SK-N-SH (cell line): ENCODE results near the gene SHISA2. TPM values are rescaled to one million over a fixed set of nuclear protein-coding genes. Genes with fewer than 3 reads are reported as not detected.

ENCODE experiments used
- CTCF ChIA-PET: fragments of 300-600, 350-600 bp; formaldehyde crosslinking; extraction: SDS; loops from one replicate; lab custom pipeline; 2021; lab: Yijun Ruan, JAX
- POLR2A ChIA-PET: fragments of 350-600 bp; sonication (Branson Sonifier 250); formaldehyde crosslinking; extraction: SDS; loops from one replicate; lab custom pipeline; 2020; ENCODE audit warnings: antibody characterized with exemption, inconsistent platforms; lab: Yijun Ruan, JAX
- DNase-seq: peaks from one replicate; pipeline ENCODE4 v3.0.0; 2012
- H2AFZ ChIP-seq: fragments of 200-600 bp; sonication (generic); 2 replicates; pipeline ENCODE4 v1.8.1; 2016; ENCODE audit warnings: antibody characterized with exemption, mild to moderate bottlenecking, low read depth
- H3F3A ChIP-seq: fragments of 200-600 bp; sonication (generic); replicated peaks from 2 replicates; pipeline ENCODE3; 2016; ENCODE audit warnings: antibody characterized with exemption, mild to moderate bottlenecking; ENCODE audit not compliant: insufficient read depth
- H3K27ac ChIP-seq, 2 experiments: fragments of 200-500 bp in 1 of 2; fragments of 200-600 bp in 1 of 2; sonication (Bioruptor generic) in 1 of 2; sonication (generic), shearing (Covaris generic) in 1 of 2; 2 replicates each; pipeline versions ENCODE4 v1.5.1 to v1.6.1; 2014 to 2016; ENCODE audit warnings: low read depth in 2 of 2, inconsistent platforms in 1 of 2, low read length in 1 of 2, mild to moderate bottlenecking in 1 of 2, mixed read lengths in 1 of 2
- H3K27me3 ChIP-seq: fragments of 200-600 bp; sonication (generic), shearing (Covaris generic); 2 replicates; pipeline ENCODE4 v1.6.1; 2016; ENCODE audit warnings: mixed run types; ENCODE audit not compliant: insufficient read depth
- H3K36me3 ChIP-seq, 2 experiments: fragments of 200-500 bp in 1 of 2; fragments of 200-600 bp in 1 of 2; sonication (Bioruptor generic) in 1 of 2; sonication (generic) in 1 of 2; replicated peaks in 1 of 2; 2 replicates each; pipeline versions ENCODE3 to v1.5.1; 2014 to 2016; ENCODE audit warnings: low read length in 1 of 2, mild to moderate bottlenecking in 1 of 2; ENCODE audit not compliant: insufficient read depth in 2 of 2, control insufficient read depth in 1 of 2
- H3K4me1 ChIP-seq, 2 experiments: fragments of 200-500 bp in 1 of 2; fragments of 200-600 bp in 1 of 2; sonication (Bioruptor generic) in 1 of 2; sonication (generic), shearing (Covaris generic) in 1 of 2; 2 replicates each; pipeline versions ENCODE4 v1.5.1 to v1.6.1; 2014 to 2016; ENCODE audit warnings: low read depth in 1 of 2, low read length in 1 of 2, mixed run types in 1 of 2; ENCODE audit not compliant: insufficient read depth in 2 of 2, control insufficient read depth in 1 of 2
- H3K4me2 ChIP-seq: fragments of 200-600 bp; sonication (generic), shearing (Covaris generic); 2 replicates; pipeline ENCODE4 v1.6.1; 2017; ENCODE audit warnings: mixed run types
- H3K4me3 ChIP-seq, 2 experiments: fragments of 200-500 bp in 1 of 2; fragments of 200-600 bp in 1 of 2; sonication (Bioruptor generic) in 1 of 2; sonication (generic), shearing (Covaris generic) in 1 of 2; 2 replicates each; pipeline versions ENCODE4 v1.5.1 to v1.8.1; 2014 to 2016; ENCODE audit warnings: low read depth in 2 of 2, inconsistent platforms in 1 of 2, low read length in 1 of 2, mild to moderate bottlenecking in 1 of 2, mixed read lengths in 1 of 2, moderate library complexity in 1 of 2
- H3K79me2 ChIP-seq: fragments of 200-600 bp; sonication (generic); 2 replicates; pipeline ENCODE4 v1.8.1; 2017; ENCODE audit warnings: mild to moderate bottlenecking; ENCODE audit not compliant: insufficient read depth
- H3K9ac ChIP-seq: fragments of 200-600 bp; sonication (generic); 2 replicates; pipeline ENCODE4 v1.6.1; 2017; ENCODE audit warnings: mixed run types
- H3K9me2 ChIP-seq: fragments of 200-600 bp; sonication (generic); 2 replicates; pipeline ENCODE4 v1.6.1; 2017; ENCODE audit warnings: mixed run types
- H3K9me3 ChIP-seq: fragments of 200-600 bp; sonication (generic); 2 replicates; pipeline ENCODE4 v1.6.1; 2017; ENCODE audit warnings: mixed run types, mild to moderate bottlenecking, moderate library complexity
- H4K20me1 ChIP-seq: fragments of 200-600 bp; sonication (generic); 2 replicates; pipeline ENCODE4 v1.6.1; 2017; ENCODE audit warnings: mild to moderate bottlenecking, mixed run types; ENCODE audit not compliant: insufficient read depth
- ELF1 ChIP-seq: IDR thresholded peaks from 2 replicates; pipeline ENCODE4 v1.4.0; 2012
- EP300 ChIP-seq, 2 experiments: IDR thresholded peaks; 2 replicates each; pipeline versions ENCODE4 v1.4.0 to v1.6.1; 2012; ENCODE audit warnings: borderline replicate concordance in 1 of 2, low read depth in 1 of 2, low read length in 1 of 2
- EZH2phosphoT487 ChIP-seq: fragments of 200-600 bp; sonication (generic); IDR thresholded peaks from 2 replicates; pipeline ENCODE4 v1.6.1; 2017; ENCODE audit warnings: low read depth, mixed run types, mild to moderate bottlenecking, antibody characterized with exemption, moderate library complexity, borderline replicate concordance
- FOXJ3 ChIP-seq: sonication (generic); formaldehyde crosslinking; IDR thresholded peaks from 2 replicates; pipeline ENCODE4 v1.5.1; 2020; ENCODE audit warnings: mild to moderate bottlenecking, missing genetic modification reagents
- FOXM1 ChIP-seq: IDR thresholded peaks from 2 replicates; pipeline ENCODE4 v1.4.0; 2012; ENCODE audit warnings: low read depth, mild to moderate bottlenecking
- GATA2 ChIP-seq: sonication (generic); formaldehyde crosslinking; IDR thresholded peaks from 2 replicates; pipeline ENCODE4 v1.5.0; 2020; ENCODE audit warnings: mild to moderate bottlenecking, missing genetic modification reagents
- JUND ChIP-seq: IDR thresholded peaks from 2 replicates; pipeline ENCODE4 v1.4.0; 2012
- NFIC ChIP-seq: IDR thresholded peaks from 2 replicates; pipeline ENCODE4 v1.4.0; 2012; ENCODE audit warnings: borderline replicate concordance
- NRF1 ChIP-seq: IDR thresholded peaks from 2 replicates; pipeline ENCODE4 v1.6.1; 2012; ENCODE audit warnings: low read depth, mild to moderate bottlenecking, low read length
- POLR2AphosphoS5 ChIP-seq: IDR thresholded peaks from 2 replicates; pipeline ENCODE4 v1.6.1; 2012; ENCODE audit warnings: low read depth, low read length
- RCOR1 ChIP-seq: fragments of 150-350 bp; IDR thresholded peaks from 2 replicates; pipeline ENCODE4 v1.6.1; 2017; ENCODE audit warnings: antibody characterized with exemption, low read length
- REST ChIP-seq: IDR thresholded peaks from 2 replicates; pipeline ENCODE4 v1.6.1; 2012; ENCODE audit warnings: mild to moderate bottlenecking, low read depth, low read length, moderate library complexity
- RFX5 ChIP-seq: IDR thresholded peaks from 2 replicates; pipeline ENCODE4 v1.6.1; 2012; ENCODE audit warnings: mild to moderate bottlenecking, improper control_type of control experiment, low read length
- RXRA ChIP-seq: IDR thresholded peaks from 2 replicates; pipeline ENCODE4 v1.4.0; 2012; ENCODE audit warnings: low read depth, mild to moderate bottlenecking, borderline replicate concordance
- SMC3 ChIP-seq: IDR thresholded peaks from 2 replicates; pipeline ENCODE4 v1.6.1; 2012; ENCODE audit warnings: low read depth, low read length, improper control_type of control experiment
- TAF1 ChIP-seq: IDR thresholded peaks from 2 replicates; pipeline ENCODE4 v1.6.1; 2012; ENCODE audit warnings: low read depth, mild to moderate bottlenecking, low read length, moderate library complexity, borderline replicate concordance
- TCF12 ChIP-seq: IDR thresholded peaks from 2 replicates; pipeline ENCODE4 v1.4.0; 2012
- TEAD4 ChIP-seq: IDR thresholded peaks from 2 replicates; pipeline ENCODE4 v1.4.0; 2012; ENCODE audit warnings: mild to moderate bottlenecking, borderline replicate concordance; ENCODE audit not compliant: insufficient read depth
- WGBS: methylation state at CpG from one replicate; pipeline ENCODE4 v1.1.6; 2017; ENCODE audit warnings: low lambda C conversion rate; 5-methylcytosine and 5-hydroxymethylcytosine counted together
- polyA plus RNA-seq, 3 experiments: library from polyadenylated mRNA; depleted of rRNA; stranded (reverse); fragments of >200 nt; gene quantifications; 2 replicates each; pipeline ENCODE4 v1.2.3, GENCODE V29; 2012
- TF ChIP-seq, protein P1 (sequence below): IDR thresholded peaks from 2 replicates; pipeline ENCODE4; 2012

SHISA2 gene
- polyA plus RNA-seq, 1 of the 3 experiments (the other 2 are of a cell fraction): not detected

DNA sequence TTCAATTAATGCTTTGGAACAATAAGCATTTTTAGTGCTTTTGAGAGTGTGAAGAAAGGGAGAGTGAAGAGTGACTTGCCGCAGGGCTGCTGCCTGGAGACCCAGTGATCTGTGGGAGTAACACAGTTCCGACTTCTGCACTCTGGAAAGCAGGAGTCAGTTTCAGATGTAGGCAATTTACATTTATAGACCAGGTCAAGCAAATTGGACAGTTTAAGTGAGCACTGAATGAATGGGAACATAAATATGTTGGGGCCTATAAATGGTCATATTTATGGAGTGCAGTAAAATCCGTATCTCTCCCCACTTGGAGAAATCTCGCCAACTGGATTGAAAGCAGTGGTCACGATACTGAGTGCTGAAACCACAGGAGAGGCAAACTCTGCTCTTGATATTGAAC lies 9.4 kb upstream of the SHISA2 start:
- no peak overlapping the region for H3K27ac ChIP-seq
- CTCF ChIA-PET: interaction anchor here (1.4 to 3.2 kb wide), 6 partner anchors 10 to 494 kb away, joined by 3 to 41 read pairs (median 6); partner anchors contain the start of gene SHISA2
- H3F3A ChIP-seq: no peaks in the 10 kb centered on the region
- no peak overlapping the region for H2AFZ ChIP-seq
- no peaks in the 10 kb centered on the region for H3K27me3 ChIP-seq
- H3K9ac ChIP-seq: no peak overlapping the region
- DNase-seq: no peak
- H3K9me2 ChIP-seq: no peaks in the 10 kb centered on the region
- no peaks in the 10 kb centered on the region for H4K20me1 ChIP-seq
- WGBS: 27% methylated on average over 5 of the region's 5 CpGs
- no peak for TF ChIP-seq RFX5
- no peak for TF ChIP-seq ELF1
- TF ChIP-seq RXRA: no peak
- TF ChIP-seq POLR2AphosphoS5: no peak
- TF ChIP-seq SMC3: no peak
- TF ChIP-seq, all 33 proteins: peak for 0
- Histone ChIP-seq H3K4me3 (no peak overlapping the region), H3K4me2 (no peak overlapping the region), H3K79me2 (no peaks in the 10 kb centered on the region), H3K4me1 (no peaks in the 10 kb centered on the region), H3K36me3 (no peaks in the 10 kb centered on the region), H3K9me3 (no peaks in the 10 kb centered on the region)
- POLR2A ChIA-PET: no interaction called here

DNA sequence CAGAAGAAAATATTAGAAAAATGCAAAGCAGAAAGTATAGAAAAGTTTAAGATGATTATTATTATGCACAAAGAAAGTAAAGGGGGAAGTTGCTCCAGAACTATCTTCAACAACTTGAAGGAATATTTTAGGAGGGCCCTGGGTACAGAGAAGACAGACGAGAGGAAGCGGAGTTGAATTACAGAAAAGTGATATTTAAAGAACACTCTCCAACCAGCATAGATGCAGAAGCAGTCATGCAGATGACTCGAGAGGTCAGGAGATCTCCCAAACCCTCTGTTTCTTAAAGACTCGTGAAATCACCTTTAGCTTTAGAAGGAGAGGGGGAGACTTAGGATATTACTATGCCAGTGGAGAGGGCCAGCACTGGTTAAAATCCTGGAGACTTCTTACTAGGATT lies 8.5 kb upstream of the SHISA2 start:
- no peaks in the 10 kb centered on the region for H3K36me3 ChIP-seq
- no peaks in the 10 kb centered on the region for H3K79me2 ChIP-seq
- H3K27ac ChIP-seq: no peak overlapping the region
- no peaks in the 10 kb centered on the region for H3K27me3 ChIP-seq
- no peak for TF ChIP-seq GATA2 (CRISPR knock-in tag)
- TF ChIP-seq EP300 (IDR thresholded peaks at IDR 0.05; ENCODE audit: borderline replicate concordance in 1 of 2, low read depth in 1 of 2, low read length in 1 of 2): no peak
- no peak for TF ChIP-seq SMC3
- TF ChIP-seq TAF1: no peak
- TF ChIP-seq, protein P1, sequence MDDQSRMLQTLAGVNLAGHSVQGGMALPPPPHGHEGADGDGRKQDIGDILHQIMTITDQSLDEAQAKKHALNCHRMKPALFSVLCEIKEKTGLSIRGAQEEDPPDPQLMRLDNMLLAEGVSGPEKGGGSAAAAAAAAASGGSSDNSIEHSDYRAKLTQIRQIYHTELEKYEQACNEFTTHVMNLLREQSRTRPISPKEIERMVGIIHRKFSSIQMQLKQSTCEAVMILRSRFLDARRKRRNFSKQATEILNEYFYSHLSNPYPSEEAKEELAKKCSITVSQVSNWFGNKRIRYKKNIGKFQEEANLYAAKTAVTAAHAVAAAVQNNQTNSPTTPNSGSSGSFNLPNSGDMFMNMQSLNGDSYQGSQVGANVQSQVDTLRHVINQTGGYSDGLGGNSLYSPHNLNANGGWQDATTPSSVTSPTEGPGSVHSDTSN: no peak
- no peak for TF ChIP-seq RCOR1
- no peak for TF ChIP-seq TEAD4
- TF ChIP-seq FOXM1: no peak
- H3K9ac ChIP-seq: no peak overlapping the region
- no peaks in the 10 kb centered on the region for H3K9me3 ChIP-seq
- no peaks in the 10 kb centered on the region for H4K20me1 ChIP-seq
- ChIA-PET CTCF (no interaction called here), POLR2A (no interaction called here)
- no peak for DNase-seq
- H2AFZ ChIP-seq: no peak overlapping the region
- no peaks in the 10 kb centered on the region for H3K4me1 ChIP-seq
- H3K9me2 ChIP-seq: no peaks in the 10 kb centered on the region
- 33% methylated on average over 4 of the region's 4 CpGs for WGBS
- no peak overlapping the region for H3K4me2 ChIP-seq
- H3F3A ChIP-seq: no peaks in the 10 kb centered on the region
- no peak overlapping the region for H3K4me3 ChIP-seq

- WGBS: 24% methylated on average over 6 of the region's 6 CpGs
- no peak for TF ChIP-seq REST
- no peak for TF ChIP-seq EZH2phosphoT487
- no peak for TF ChIP-seq NRF1
- TF ChIP-seq SMC3: no peak
- TF ChIP-seq JUND: no peak
- no peak for TF ChIP-seq TCF12
- no peak for TF ChIP-seq FOXJ3 (CRISPR knock-in tag)
- no peak for TF ChIP-seq NFIC
- TF ChIP-seq RCOR1: no peak
These were observed 6.9 kb upstream of the SHISA2 start for GRCh38 chr13:26058704-26059103.

More at GRCh38 chr13:26058704-26059103, 6.9 kb upstream of the SHISA2 start:
- no peaks in the 10 kb centered on the region for H3K79me2 ChIP-seq
- POLR2A ChIA-PET: no interaction called here
- no peaks in the 10 kb centered on the region for H3K9me3 ChIP-seq
- no peaks in the 10 kb centered on the region for H3K9me2 ChIP-seq
- H2AFZ ChIP-seq: no peak overlapping the region
- DNase-seq: no peak
- H3K27me3 ChIP-seq: no peaks in the 10 kb centered on the region
- H3K4me3 ChIP-seq: no peak overlapping the region
- H3K36me3 ChIP-seq: no peaks in the 10 kb centered on the region
- H3K4me1 ChIP-seq: no peaks in the 10 kb centered on the region
- H3K4me2 ChIP-seq: no peak overlapping the region
- CTCF ChIA-PET: interaction anchor here (0.9 to 4.9 kb wide), 4 partner anchors 13 to 484 kb away, joined by 3 to 28 read pairs (median 5); no protein-coding TSS in a partner anchor
- no peaks in the 10 kb centered on the region for H3F3A ChIP-seq
- H4K20me1 ChIP-seq: no peaks in the 10 kb centered on the region
- no peak overlapping the region for H3K27ac ChIP-seq
- no peak overlapping the region for H3K9ac ChIP-seq
